Measurements from ENCODE around the gene STXBP6. TPM values are rescaled to one million over a fixed set of nuclear protein-coding genes. Genes with fewer than 3 reads are reported as not detected.

Gene STXBP6
- total RNA-seq, 1 experiment from 2014 or later = 0.27 TPM

DNA sequence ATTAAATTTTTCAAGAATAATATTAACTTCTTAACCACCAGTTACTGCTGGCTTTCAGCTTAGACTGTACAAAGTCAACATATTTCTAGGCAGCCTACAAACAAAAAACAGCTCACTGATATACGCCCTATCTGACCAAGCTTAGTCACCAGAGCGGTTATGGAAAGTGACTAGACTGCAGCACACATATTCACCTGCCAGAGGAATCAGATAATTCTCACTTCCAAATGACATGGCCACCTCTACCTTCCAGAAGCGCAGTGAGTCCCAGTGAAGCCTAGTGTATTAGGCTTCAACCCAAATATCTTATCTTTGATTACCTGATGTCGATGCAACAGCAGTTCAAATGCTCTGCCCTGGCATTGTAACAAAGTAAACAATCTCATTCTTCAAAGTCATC lies 8.5 kb downstream of the STXBP6 start:
- Histone ChIP-seq H4K20me1 (ENCODE audit: insufficient read depth) (no peaks in the 10 kb centered on the region), H3K9me2 (ENCODE audit: insufficient read depth) (no peaks in the 10 kb centered on the region), H3K4me3 (replicated peaks in 1 of 2; ENCODE audit: low read depth in 1 of 2, low read length in 2 of 2) (no peak overlapping the region), H3K79me2 (ENCODE audit: insufficient read depth, low read length) (no peaks in the 10 kb centered on the region), H3K9me3 (ENCODE audit: control insufficient read depth in 1 of 2, insufficient read depth in 1 of 2, low read depth in 1 of 2, low read length in 2 of 2) (peaks cover 0 to 11% of the 10 kb centered on the region in 2 experiments; a peak in 2 of 4 replicates), H3K36me3 (ENCODE audit: control insufficient read depth in 1 of 2, insufficient read depth in 2 of 2, low read length in 2 of 2) (no peaks in the 10 kb centered on the region), H3K27ac (ENCODE audit: low read depth, low read length) (no peak overlapping the region), H3K9ac (ENCODE audit: low read length) (no peak overlapping the region), H3K4me1 (ENCODE audit: control insufficient read depth in 1 of 2, insufficient read depth in 2 of 2, low read length in 2 of 2) (no peaks in the 10 kb centered on the region), H3K4me2 (ENCODE audit: low read length) (no peak overlapping the region), H2AFZ (ENCODE audit: low read depth, low read length, poor library complexity, severe bottlenecking) (no peak overlapping the region), H3K27me3 (ENCODE audit: insufficient read depth, low read length) (no peaks in the 10 kb centered on the region)
- no peak for DNase-seq (ENCODE audit: low read depth, low spot score)
- ChIA-PET CTCF (no interaction called here), POLR2A (no interaction called here), RAD21 (ENCODE audit: low non-redundant PET in 1 of 2, low total read pairs in 2 of 2, uncharacterized antibody in 2 of 2, unreplicated experiment in 2 of 2) (no interaction called here)
- ATAC-seq = no peak
- BruUV-seq (replicated peaks) = no TSS peak
- intact Hi-C loops (cut with micrococcal nuclease) = no loop called here
- TF ChIP-seq SRF (IDR thresholded peaks at IDR 0.05; ENCODE audit: low read depth) = no peak
- TF ChIP-seq JUND (IDR thresholded peaks at IDR 0.05) = no peak
- no peak for TF ChIP-seq FOSL1 (IDR thresholded peaks at IDR 0.05; ENCODE audit: low read depth)
- TF ChIP-seq ELF1 (IDR thresholded peaks at IDR 0.05; ENCODE audit: borderline replicate concordance, low read depth) = no peak
- TF ChIP-seq, protein P1, sequence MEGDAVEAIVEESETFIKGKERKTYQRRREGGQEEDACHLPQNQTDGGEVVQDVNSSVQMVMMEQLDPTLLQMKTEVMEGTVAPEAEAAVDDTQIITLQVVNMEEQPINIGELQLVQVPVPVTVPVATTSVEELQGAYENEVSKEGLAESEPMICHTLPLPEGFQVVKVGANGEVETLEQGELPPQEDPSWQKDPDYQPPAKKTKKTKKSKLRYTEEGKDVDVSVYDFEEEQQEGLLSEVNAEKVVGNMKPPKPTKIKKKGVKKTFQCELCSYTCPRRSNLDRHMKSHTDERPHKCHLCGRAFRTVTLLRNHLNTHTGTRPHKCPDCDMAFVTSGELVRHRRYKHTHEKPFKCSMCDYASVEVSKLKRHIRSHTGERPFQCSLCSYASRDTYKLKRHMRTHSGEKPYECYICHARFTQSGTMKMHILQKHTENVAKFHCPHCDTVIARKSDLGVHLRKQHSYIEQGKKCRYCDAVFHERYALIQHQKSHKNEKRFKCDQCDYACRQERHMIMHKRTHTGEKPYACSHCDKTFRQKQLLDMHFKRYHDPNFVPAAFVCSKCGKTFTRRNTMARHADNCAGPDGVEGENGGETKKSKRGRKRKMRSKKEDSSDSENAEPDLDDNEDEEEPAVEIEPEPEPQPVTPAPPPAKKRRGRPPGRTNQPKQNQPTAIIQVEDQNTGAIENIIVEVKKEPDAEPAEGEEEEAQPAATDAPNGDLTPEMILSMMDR (IDR thresholded peaks at IDR 0.05 in 2 of 3, conservative IDR thresholded peaks at IDR 0.05 in 1 of 3; ENCODE audit: borderline replicate concordance in 1 of 3, insufficient read depth in 1 of 3, low read depth in 2 of 3, low read length in 2 of 3) = no peak
- TF ChIP-seq EZH2phosphoT487 (IDR thresholded peaks at IDR 0.05; ENCODE audit: borderline replicate concordance) = no peak
- TF ChIP-seq, protein P2, sequence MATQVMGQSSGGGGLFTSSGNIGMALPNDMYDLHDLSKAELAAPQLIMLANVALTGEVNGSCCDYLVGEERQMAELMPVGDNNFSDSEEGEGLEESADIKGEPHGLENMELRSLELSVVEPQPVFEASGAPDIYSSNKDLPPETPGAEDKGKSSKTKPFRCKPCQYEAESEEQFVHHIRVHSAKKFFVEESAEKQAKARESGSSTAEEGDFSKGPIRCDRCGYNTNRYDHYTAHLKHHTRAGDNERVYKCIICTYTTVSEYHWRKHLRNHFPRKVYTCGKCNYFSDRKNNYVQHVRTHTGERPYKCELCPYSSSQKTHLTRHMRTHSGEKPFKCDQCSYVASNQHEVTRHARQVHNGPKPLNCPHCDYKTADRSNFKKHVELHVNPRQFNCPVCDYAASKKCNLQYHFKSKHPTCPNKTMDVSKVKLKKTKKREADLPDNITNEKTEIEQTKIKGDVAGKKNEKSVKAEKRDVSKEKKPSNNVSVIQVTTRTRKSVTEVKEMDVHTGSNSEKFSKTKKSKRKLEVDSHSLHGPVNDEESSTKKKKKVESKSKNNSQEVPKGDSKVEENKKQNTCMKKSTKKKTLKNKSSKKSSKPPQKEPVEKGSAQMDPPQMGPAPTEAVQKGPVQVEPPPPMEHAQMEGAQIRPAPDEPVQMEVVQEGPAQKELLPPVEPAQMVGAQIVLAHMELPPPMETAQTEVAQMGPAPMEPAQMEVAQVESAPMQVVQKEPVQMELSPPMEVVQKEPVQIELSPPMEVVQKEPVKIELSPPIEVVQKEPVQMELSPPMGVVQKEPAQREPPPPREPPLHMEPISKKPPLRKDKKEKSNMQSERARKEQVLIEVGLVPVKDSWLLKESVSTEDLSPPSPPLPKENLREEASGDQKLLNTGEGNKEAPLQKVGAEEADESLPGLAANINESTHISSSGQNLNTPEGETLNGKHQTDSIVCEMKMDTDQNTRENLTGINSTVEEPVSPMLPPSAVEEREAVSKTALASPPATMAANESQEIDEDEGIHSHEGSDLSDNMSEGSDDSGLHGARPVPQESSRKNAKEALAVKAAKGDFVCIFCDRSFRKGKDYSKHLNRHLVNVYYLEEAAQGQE (IDR thresholded peaks at IDR 0.05; ENCODE audit: low read depth) = no peak
- TF ChIP-seq CBX3 (IDR thresholded peaks at IDR 0.05; ENCODE audit: low read depth) = no peak
- TF ChIP-seq SP1 (IDR thresholded peaks at IDR 0.05; ENCODE audit: low read depth) = no peak
- no peak for TF ChIP-seq ZBTB33 (IDR thresholded peaks at IDR 0.05; ENCODE audit: extremely low read depth, insufficient replicate concordance, low read length)

Data from HCT116 (cell line).